ENCODE data around the gene NTSR1. TPM values are rescaled to one million over a fixed set of nuclear protein-coding genes. Genes with fewer than 3 reads are reported as not detected.

Gene NTSR1
- total RNA-seq, 4 donors from 2014 or later = 0.76 TPM; not detected in 3

GRCh38 chr20:62675156-62675876 lies 33.3 kb upstream of the NTSR1 start:
- Histone ChIP-seq H3K4me3 (no peak overlapping the region), H3K27me3 (no peaks in the 10 kb centered on the region), H3K9me3 (no peaks in the 10 kb centered on the region), H3K4me1 (no peaks in the 10 kb centered on the region), H3K27ac (no peak overlapping the region), H3K36me3 (no peaks in the 10 kb centered on the region)
- no peak for TF ChIP-seq POLR2A (IDR thresholded peaks at IDR 0.05)
- TF ChIP-seq CTCF (IDR thresholded peaks at IDR 0.05) = no peak
- no peak for DNase-seq

- no peak overlapping the region for H3K4me3 ChIP-seq
- no peak for DNase-seq
- no peaks in the 10 kb centered on the region for H3K4me1 ChIP-seq
- no peak overlapping the region for H3K27ac ChIP-seq
- no peaks in the 10 kb centered on the region for H3K27me3 ChIP-seq
- TF ChIP-seq CTCF (IDR thresholded peaks at IDR 0.05) (no peak), POLR2A (IDR thresholded peaks at IDR 0.05) (no peak)
- no peaks in the 10 kb centered on the region for H3K36me3 ChIP-seq
- no peaks in the 10 kb centered on the region for H3K9me3 ChIP-seq
Measured at GRCh38 chr20:62675877-62676260, 32.8 kb upstream of the NTSR1 start.

GRCh38 chr20:62676976-62677375 lies 31.7 kb upstream of the NTSR1 start:
- no peaks in the 10 kb centered on the region for H3K9me3 ChIP-seq
- H3K27me3 ChIP-seq = no peaks in the 10 kb centered on the region
- no peak for TF ChIP-seq POLR2A (IDR thresholded peaks at IDR 0.05)
- TF ChIP-seq CTCF (IDR thresholded peaks at IDR 0.05) = no peak
- no peak overlapping the region for H3K27ac ChIP-seq
- no peak overlapping the region for H3K4me3 ChIP-seq
- no peaks in the 10 kb centered on the region for H3K4me1 ChIP-seq
- H3K36me3 ChIP-seq = no peaks in the 10 kb centered on the region
- no peak for DNase-seq

GRCh38 chr20:62677678-62678077 lies 31.0 kb upstream of the NTSR1 start:
- Histone ChIP-seq H3K36me3 (no peaks in the 10 kb centered on the region), H3K9me3 (no peaks in the 10 kb centered on the region), H3K27ac (no peak overlapping the region), H3K4me1 (no peaks in the 10 kb centered on the region), H3K4me3 (no peak overlapping the region), H3K27me3 (no peaks in the 10 kb centered on the region)
- TF ChIP-seq CTCF (IDR thresholded peaks at IDR 0.05) (no peak), POLR2A (IDR thresholded peaks at IDR 0.05) (no peak)
- no peak for DNase-seq

GRCh38 chr20:62678553-62678952 lies 30.1 kb upstream of the NTSR1 start:
- Histone ChIP-seq H3K4me1 (no peaks in the 10 kb centered on the region), H3K36me3 (no peaks in the 10 kb centered on the region), H3K9me3 (no peaks in the 10 kb centered on the region), H3K4me3 (no peak overlapping the region), H3K27me3 (no peaks in the 10 kb centered on the region), H3K27ac (no peak overlapping the region)
- no peak for DNase-seq
- TF ChIP-seq POLR2A (IDR thresholded peaks at IDR 0.05) = no peak
- TF ChIP-seq CTCF (IDR thresholded peaks at IDR 0.05) = no peak

Measured in Peyer's patch (tissue), 4 donors.